Measurements from ENCODE around the gene GP1BA.

GP1BA gene

DNA sequence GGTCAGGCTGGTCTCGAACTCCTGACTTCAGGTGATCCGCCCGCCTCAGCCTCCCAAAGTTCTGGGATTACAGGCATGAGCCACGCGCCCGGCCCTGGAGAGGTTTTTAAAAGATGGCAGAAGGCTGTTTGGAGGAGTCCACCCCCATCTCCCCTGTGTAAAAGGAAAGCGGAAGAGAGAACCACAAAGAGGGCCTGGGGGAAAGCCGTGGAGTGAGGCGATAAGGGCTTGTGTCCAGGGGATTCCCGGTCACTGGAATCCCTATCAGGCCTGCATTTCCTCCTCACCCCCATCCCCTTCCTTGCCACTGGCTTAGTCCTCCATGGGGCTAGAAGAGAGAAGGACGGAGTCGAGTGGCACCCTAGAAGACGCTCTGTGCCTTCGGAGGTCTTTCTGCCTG is at the start of gene GP1BA:
TSS of gene GP1BA (plus strand) at position 315 of the 400 bp plus-strand sequence. CDS start 328 bp downstream, outside the sequence.
- no peak for DNase-seq (ENCODE audit: low spot score)

- no peak for DNase-seq (ENCODE audit: low spot score)
These were observed 47.6 kb upstream of the GP1BA start for GRCh38 chr17:4884489-4884888.

GRCh38 chr17:4886830-4887229 is 45.2 kb upstream of the GP1BA start:
- no peak for DNase-seq (ENCODE audit: low spot score)

GRCh38 chr17:4887581-4887980 is 44.5 kb upstream of the GP1BA start:
- no peak for DNase-seq (ENCODE audit: low spot score)

GRCh38 chr17:4891411-4892410 is 40.4 kb upstream of the GP1BA start:
- no peak for DNase-seq (ENCODE audit: low spot score)

DNA sequence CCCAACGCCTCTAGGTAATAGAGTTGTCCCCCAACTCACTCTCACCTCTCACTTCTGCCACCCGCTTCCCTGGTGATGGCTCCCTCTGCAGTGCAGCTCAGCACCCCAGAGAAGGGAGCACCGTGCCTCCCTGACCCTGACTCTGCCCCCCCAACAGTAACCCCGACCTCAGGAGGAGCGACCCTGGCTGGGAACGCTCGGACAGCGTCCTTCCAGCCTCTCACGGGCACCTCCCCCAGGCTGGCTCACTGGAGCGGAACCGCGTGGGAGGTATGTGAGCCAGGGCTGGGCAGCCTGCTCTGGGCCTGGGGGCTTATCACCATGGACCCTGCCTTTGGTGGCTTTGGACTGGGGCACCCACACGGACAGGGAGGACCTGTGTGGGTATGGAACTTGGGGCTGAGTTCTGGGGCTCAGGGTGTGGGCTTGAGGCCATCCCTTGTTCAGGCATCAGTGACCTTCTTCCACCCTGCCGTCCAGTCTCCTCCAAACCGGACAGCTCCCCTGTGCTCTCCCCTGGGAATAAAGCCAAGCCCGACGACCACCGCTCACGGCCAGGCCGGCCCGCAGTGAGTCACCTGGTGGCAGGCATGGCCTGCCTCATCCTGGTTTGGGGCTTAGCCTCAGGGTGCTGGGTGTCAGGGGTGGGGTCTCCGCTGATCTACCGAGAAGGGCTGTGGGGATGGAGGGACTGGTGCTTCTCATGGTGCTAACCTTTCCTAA is 39.4 kb upstream of the GP1BA start:
- no peak for DNase-seq (ENCODE audit: low spot score)

DNA sequence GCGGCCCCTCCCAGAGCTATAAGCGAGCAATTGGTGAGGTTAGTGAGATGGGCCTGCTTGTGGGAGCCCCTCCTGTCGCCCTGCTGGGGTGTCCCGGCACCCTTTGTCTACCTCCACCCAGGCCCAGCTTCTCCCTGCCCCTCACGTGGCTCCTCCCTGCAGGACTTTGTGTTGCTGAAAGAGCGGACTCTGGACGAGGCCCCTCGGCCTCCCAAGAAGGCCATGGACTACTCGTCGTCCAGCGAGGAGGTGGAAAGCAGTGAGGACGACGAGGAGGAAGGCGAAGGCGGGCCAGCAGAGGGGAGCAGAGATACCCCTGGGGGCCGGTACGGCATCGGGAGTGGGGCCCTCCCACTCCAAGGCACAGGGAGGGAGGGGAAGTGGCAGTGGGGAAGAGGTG is 38.8 kb upstream of the GP1BA start:
- no peak for DNase-seq (ENCODE audit: low spot score)

DNA sequence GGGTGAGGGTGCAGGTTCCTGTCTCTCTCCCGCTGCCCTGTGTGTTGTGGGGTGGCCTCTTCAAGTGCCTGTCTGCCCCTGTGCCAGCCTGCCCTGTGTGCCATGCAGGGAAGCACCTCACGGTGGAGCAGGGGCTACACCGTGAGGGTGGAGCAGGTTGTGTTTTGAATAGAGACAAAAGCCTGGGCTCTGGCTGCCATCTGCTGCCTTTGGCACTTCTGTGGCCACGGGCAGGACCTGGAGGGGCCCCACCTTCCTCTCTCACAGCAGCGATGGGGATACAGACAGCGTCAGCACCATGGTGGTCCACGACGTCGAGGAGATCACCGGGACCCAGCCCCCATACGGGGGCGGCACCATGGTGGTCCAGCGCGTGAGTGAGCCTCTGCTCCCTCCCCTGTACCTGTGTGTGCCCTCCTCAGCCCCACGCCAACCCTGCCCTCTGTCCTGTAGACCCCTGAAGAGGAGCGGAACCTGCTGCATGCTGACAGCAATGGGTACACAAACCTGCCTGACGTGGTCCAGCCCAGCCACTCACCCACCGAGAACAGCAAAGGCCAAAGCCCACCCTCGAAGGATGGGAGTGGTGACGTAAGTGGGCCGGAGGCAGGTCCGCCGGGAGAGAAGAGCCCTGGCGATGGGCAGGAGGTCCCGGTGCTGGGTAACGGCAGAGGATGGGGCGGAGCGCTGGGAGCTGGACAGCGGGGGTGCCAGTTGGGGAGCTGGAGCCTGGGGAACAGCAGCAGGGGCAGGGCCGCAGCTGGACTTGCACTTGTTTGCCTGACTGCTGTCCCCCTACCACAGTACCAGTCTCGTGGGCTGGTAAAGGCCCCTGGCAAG is 38.1 kb upstream of the GP1BA start:
- DNase-seq (ENCODE audit: low spot score): no peak

DNA sequence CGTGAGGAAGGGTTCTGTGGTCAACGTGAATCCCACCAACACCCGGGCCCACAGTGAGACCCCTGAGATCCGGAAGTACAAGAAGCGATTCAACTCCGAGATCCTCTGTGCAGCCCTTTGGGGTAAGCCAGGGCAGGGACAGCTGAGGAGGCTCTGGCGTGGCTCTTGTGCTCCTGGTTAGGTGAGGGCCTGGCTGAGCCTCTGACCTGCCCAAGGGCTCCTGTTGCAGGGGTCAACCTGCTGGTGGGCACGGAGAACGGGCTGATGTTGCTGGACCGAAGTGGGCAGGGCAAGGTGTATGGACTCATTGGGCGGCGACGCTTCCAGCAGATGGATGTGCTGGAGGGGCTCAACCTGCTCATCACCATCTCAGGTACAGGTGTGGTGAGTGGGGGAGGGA is 37.0 kb upstream of the GP1BA start:
- DNase-seq (ENCODE audit: low spot score): no peak

- DNase-seq (ENCODE audit: low spot score): no peak
These were observed 36.3 kb upstream of the GP1BA start for GRCh38 chr17:4895657-4896331.

GRCh38 chr17:4896332-4897197 is 35.5 kb upstream of the GP1BA start:
- DNase-seq (ENCODE audit: low spot score): no peak

GRCh38 chr17:4897198-4897687 is 34.8 kb upstream of the GP1BA start:
- no peak for DNase-seq (ENCODE audit: low spot score)

GRCh38 chr17:4897785-4898184 is 34.3 kb upstream of the GP1BA start:
- no peak for DNase-seq (ENCODE audit: low spot score)

- no peak for DNase-seq (ENCODE audit: low spot score)
These were observed 33.7 kb upstream of the GP1BA start for GRCh38 chr17:4898351-4898750.

GRCh38 chr17:4898927-4899326 is 33.1 kb upstream of the GP1BA start:
- no peak for DNase-seq (ENCODE audit: low spot score)

GRCh38 chr17:4899341-4900230 is 32.5 kb upstream of the GP1BA start, which contains the start of gene C17orf107:
TSS of gene C17orf107 (plus strand) at chr17:4899536. CDS start at chr17:4899763, 227 bp downstream.
- peak; percentile 88 for DNase-seq (ENCODE audit: low spot score)

- no peak for DNase-seq (ENCODE audit: low spot score)
These were observed 31.6 kb upstream of the GP1BA start for GRCh38 chr17:4900231-4901107.

DNA sequence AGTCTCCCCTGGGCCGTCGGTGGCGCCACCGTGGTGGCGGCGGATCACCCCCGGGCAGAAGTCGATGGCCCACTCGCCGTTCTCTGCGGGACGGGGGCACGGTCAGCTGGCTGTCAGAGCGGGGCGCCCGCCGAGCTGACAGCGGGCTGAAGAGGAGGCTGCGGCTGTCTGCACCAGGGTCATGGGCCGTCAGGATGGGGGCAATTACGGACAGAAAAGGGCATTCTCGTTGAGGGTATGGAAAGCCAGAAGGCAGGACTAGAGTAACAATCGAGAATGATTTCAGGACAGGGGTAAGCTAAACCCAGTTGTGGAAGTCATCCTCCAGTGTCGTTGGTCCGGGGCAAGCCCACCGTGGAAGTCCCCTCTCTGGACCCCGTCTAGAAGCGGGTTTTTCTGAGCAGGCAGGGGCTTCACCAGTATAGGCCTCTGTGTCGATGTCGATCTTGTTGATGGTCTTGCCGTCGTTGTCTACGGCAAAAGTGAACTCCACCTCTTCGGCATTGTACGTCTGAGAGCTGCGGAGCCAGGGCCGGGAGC is 30.9 kb upstream of the GP1BA start:
- no peak for DNase-seq (ENCODE audit: low spot score)

Data from left forelimb (tissue), 1 donor.